Hematopoietic multipotent progenitor cell treated with erythropoietin and hydrocortisone succinate and interleukin-3 and kit ligand, for 8 days (in vitro differentiated cells): ENCODE data around the gene MAPK1.
A peak's percentile ranks its signal among the peaks of the same experiment; 100 is the strongest.
"Not testable (repeated sequence)": the region's sequence is repeated elsewhere in the genome, so short reads cannot be mapped to it uniquely, and the experiment has no call there.

Experiments used
- DNase-seq: peaks from one replicate; pipeline ENCODE4 v3.0.0-alpha.2; 2015

The MAPK1 gene

GRCh38 chr22:21867528-21868266 lies at the start of gene MAPK1:
Gene MAPK1, minus strand, starts transcription at chr22:21867645. Its CDS starts 205 bp downstream, at chr22:21867440.
- DNase-seq = peak; percentile 89

DNA sequence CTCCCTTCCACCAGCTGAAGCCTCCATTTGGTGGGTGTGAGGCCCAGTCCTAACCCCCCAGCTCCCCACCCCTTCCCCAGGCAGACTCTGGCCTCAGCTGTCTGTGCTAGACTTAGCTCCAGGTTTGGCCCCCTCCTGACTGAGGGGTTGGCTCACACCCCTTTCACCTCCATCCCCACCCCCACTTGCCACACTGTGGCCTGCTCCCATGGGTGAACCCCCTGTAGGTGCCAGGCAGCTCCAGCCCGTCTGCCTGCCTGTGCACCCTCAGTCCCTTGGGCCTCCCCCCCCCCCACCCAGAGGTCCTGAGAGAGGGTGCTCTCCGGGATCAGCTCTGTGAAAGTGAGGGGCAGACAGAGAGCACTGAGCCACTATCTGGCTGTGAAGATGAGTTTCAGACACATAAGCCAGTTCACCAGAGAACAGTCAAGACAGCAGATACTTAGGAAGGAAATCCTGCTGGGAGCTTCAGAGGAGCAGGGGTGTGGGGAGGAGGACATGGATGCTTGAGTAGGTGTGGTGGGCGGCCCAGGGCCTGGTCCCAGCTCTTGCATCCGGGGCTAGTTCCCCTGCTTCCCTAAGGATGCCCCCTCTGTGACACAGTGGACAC lies 49.0 kb upstream of the MAPK1 start:
- DNase-seq = no peak

- DNase-seq = no peak
These were observed 48.3 kb upstream of the MAPK1 start for GRCh38 chr22:21915624-21916308.

DNA sequence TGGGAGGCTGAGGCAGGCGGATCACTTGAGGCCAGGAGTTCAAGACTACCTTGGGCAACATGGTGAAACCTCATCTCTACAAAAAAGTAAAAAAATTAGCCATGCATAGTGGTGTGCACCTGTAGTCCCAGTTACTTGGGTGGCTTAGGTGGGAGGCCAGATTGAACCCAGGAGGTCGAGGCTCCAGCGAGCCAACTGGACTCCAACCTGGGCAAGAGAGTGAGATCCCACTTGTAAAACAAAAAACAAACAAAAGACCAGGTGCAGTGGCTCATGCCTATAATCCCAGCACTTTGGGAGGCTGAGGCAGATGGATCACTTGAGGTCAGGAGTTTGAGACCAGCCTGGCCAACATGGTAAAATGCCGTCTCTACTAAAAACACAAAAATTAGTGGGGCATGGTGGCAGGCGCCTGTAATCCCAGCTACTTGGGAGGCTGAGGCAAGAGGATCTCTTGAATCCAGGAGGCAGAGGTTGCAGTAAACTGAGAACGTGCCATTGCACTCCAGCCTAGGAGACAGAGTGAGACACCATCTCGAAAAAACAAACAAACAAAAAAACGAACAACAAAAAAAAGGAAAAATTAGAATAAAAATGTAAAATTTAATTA lies 46.7 kb upstream of the MAPK1 start:
- not testable (repeated sequence) for DNase-seq

DNA sequence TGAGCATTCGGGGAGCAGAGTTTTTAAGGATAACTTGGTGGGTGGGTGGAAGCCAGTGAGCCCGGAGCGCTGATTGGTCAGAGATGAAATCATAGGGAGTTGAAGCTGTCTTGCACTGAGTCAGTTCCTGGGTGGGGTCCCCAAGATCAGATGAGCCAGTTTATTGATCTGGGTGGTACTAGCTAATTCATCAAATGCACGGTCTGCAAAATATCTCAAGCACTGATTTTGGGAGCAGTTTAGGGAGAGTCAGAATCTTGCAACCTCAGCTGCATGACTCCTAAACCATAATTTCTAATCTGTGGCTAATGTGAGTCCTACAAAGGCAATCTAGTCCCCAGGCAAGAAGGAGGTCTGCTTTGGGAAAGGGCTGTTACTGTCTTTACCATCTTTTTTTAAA lies 42.9 kb upstream of the MAPK1 start:
- not testable (repeated sequence) for DNase-seq

DNA sequence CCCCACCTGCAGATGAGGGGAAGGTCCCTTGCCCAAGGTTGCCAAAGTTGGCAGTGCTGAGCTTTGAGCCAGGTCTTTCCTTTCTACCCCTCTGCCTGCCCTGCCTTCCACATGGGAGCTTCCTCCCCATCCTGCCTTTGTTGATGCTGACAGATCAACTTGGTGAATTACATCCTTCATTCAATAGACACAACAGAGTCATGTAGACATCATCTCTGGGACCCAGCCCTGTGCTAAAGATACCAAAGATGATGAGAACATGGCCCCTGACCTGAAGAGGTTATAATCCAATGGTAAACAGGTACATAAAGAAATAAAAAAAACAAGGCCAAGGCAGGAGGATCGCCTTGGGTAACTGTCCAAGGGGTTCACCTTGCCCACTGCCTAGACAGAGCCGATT lies 42.4 kb upstream of the MAPK1 start:
- no peak for DNase-seq

DNA sequence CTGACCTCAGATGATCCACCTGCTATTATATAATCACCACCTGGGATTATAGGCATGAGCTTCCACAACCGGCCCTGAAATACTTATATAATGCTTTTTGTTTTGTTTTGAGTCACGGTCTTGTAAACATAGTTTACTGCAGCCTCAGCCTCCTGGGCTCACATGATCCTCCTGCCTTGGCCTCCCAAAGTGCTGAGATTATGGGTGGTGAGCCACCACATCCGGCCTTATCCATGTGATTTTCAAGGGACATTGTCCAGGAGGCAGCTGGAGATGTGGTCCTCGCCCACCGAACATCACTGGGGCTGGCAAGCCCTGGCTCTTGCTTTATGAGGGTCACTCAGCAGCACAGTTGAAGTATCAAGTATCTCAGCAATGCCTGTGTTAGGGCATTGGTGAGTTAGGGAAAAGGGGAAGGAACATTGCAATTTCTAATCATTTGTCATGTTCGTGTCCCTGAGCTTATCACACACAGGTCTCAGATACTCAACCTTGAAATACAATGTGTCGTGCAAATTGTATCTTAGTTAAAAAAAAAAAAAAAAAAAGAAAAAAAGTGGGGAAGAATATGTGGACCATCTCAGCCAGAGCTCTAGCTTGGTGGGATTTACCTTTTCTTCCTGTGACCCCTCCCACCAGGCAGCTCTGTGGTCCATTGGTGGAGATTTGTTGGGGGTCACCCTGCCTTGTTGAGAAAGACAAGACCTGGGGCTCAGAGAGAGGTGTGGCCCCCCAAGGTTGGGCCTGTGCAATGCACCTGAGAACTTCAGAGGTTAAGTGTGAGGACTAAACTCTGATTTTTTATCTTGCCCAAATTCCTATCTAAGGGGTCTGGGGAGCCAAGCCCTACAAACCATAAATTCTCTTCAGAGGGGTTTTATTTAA lies 40.4 kb upstream of the MAPK1 start:
- no peak for DNase-seq

DNA sequence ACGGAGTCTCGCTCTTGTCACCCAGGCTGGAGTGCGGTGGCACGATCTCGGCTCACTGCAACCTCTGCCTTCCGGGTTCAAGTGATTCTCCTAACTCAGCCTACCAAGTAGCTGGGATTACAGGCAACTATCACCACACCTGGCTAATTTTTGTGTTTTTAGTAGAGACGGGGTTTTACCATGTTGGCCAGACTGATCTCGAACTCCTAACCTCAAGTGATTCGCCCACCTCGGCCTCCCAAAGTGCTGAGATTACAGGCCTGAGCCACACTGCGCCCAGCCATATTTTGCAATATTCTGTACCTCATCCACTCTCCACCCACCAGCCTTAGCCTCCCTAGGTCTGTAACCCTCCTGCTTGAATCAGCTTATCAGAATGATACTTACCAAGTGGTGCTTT lies 37.8 kb upstream of the MAPK1 start:
- DNase-seq = not testable (repeated sequence)

- DNase-seq = no peak
These were observed 36.9 kb upstream of the MAPK1 start for GRCh38 chr22:21904250-21904789.

DNA sequence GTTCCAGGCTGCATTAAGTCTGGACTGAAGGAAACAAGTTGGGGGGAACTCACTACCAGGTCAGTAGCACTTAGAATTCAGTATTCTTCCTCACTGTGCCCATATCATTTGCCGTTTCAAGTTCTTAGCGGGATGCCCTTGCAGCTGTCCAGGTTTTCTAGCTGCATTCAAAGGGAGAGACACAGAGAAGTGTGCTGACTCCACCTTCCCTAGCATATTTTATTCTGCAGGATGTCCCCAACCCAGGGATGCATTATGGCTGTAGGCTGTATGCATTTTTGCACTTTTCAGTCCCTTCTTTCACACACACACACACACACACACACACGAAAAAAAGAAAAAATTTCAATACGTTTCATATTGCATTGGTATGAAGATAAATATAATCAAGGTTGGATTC lies 35.8 kb upstream of the MAPK1 start:
- DNase-seq = no peak

- no peak for DNase-seq
These were observed 35.0 kb upstream of the MAPK1 start for GRCh38 chr22:21902296-21903087.

DNA sequence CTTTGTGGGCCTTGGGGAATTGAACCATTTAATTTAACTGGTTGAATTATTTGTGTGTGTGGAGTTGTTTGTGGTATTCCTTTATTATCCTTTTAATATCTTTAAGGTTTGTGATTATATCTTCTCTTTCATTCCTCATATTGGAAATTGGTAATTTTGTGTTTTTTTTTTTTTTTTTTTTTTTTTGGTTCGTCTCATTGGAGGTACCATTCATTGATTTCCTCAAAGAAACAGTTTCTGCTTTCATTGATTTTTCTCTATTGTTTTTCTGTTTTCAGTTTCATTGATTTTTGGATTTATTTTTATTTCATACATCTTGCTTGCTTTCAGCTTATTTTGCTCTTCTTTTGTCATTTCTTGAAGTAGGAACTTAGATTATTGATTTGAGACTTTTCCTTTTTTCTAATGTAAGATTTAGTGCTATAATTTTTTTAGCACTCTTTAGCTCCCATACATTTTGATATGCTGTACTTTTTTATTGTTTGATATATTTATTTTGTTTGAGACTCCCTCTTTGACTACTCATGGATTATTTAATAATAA lies 31.0 kb upstream of the MAPK1 start:
- no peak for DNase-seq

GRCh38 chr22:21896951-21897513 lies 29.6 kb upstream of the MAPK1 start:
- DNase-seq = no peak

- DNase-seq = not testable (repeated sequence)
These were observed 28.8 kb upstream of the MAPK1 start for GRCh38 chr22:21896275-21896674.

GRCh38 chr22:21894799-21895198 lies 27.4 kb upstream of the MAPK1 start:
- DNase-seq = no peak

DNA sequence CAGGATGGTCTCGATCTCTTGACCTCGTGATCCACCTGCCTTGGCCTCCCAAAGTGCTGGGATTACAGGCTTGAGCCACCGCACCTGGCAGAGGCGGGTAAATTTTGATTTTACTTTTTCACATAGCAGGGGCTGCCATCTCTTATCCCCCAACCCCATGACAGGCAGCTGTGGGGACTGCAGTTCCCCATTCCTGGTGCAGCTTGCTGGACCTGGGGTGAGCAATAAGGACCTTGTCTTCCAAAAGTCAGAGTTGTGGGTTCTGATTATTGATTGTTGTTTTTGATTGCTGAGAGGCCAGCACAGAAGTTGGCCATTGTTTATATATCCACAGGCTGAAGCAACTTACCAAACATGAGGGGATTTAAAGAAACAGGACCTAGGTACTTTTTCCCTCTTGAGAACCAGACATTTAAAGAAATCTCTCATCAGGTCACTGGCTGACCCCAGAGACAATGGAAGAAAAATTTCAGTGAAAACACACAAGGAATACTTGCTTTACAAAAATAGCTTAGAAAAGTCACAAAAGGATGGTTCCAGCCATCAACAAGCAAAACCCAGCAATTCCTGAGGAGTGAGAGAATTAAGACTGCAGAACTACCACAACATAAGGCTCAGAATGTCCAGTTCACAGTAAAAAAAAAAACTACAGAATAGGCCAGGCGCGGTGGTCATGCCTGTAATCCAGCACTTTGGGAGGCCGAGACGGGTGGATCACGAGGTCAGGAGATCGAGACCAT lies 22.0 kb upstream of the MAPK1 start:
- no peak for DNase-seq

DNA sequence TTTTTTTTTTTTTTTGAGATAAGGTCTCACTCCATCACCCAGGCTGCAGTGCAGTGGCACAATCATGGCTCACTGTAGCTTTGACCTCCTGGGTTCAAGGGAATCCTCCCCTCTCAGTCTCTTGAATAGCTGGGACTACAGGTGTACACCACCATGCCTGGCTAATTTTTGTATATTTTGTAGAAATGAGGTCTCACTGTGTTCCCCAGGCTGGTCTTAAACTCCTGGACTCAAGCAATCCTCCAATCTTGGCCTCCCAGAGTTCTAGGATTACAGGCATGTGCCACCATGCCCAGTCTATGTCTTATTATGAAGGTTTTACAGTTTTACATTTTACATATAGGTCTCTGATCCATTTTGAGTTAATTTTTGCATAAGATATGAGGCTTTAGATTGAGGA lies 20.4 kb upstream of the MAPK1 start:
- DNase-seq = no peak

- DNase-seq = not testable (repeated sequence)
These were observed 16.5 kb upstream of the MAPK1 start for GRCh38 chr22:21883930-21884329.

- not testable (repeated sequence) for DNase-seq
These were observed 15.4 kb upstream of the MAPK1 start for GRCh38 chr22:21882754-21883333.
